ENCODE results near the gene TENM3.
"Not testable (repeated sequence)": the region's sequence is repeated elsewhere in the genome, so short reads cannot be mapped to it uniquely, and the experiment has no call there.

DNA sequence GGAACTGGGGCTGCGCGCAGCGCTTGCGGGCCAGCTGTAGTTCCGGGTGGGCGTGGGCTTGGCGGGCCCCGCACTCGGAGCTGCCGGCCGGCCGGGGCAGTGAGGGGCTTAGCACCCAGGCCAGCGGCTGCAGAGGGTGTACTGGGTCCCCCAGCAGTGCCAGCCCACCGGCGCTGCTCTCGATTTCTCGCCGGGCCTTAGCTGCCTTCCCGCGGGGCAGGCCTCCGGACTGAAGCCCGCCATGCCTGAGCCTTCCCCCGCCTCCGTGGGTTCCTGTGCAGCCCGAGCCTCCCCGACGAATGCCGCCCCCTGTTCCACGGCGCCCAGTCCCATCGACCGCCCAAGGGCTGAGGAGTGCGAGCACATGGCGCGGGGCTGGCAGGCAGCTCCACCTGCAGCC lies 143.4 kb downstream of the TENM3 start:
- TF ChIP-seq, protein P1, sequence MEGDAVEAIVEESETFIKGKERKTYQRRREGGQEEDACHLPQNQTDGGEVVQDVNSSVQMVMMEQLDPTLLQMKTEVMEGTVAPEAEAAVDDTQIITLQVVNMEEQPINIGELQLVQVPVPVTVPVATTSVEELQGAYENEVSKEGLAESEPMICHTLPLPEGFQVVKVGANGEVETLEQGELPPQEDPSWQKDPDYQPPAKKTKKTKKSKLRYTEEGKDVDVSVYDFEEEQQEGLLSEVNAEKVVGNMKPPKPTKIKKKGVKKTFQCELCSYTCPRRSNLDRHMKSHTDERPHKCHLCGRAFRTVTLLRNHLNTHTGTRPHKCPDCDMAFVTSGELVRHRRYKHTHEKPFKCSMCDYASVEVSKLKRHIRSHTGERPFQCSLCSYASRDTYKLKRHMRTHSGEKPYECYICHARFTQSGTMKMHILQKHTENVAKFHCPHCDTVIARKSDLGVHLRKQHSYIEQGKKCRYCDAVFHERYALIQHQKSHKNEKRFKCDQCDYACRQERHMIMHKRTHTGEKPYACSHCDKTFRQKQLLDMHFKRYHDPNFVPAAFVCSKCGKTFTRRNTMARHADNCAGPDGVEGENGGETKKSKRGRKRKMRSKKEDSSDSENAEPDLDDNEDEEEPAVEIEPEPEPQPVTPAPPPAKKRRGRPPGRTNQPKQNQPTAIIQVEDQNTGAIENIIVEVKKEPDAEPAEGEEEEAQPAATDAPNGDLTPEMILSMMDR (IDR thresholded peaks at IDR 0.05), result not testable (repeated sequence)
- TF ChIP-seq POLR2A, POLR2AphosphoS5 (IDR thresholded peaks at IDR 0.05): not testable (repeated sequence)
